ENCODE results near the gene SFTPB. TPM values are rescaled to one million over a fixed set of nuclear protein-coding genes. Genes with fewer than 3 reads are reported as not detected.

Gene SFTPB
- total and polyA plus RNA-seq, 8 donors: 0.14 to 4,040 (median 1.8) TPM; not detected in 1

- Histone ChIP-seq H3K4me1 (no peaks in the 10 kb centered on the region), H3K36me3 (no peaks in the 10 kb centered on the region), H3K4me3 (no peak overlapping the region), H3K27me3 (peaks cover 0 to 2% (median 0%) of the 10 kb centered on the region in 3 donors), H3K27ac (no peak overlapping the region), H3K9me3 (no peaks in the 10 kb centered on the region)
- no peak for DNase-seq
- 80 to 90% (median 86%) methylated on average over 5 of the region's 5 CpGs for WGBS, 5 donors
- TF ChIP-seq CTCF (IDR thresholded peaks at IDR 0.05): no peak
- no peak for TF ChIP-seq POLR2A (IDR thresholded peaks at IDR 0.05)
- intact Hi-C loops (cut with DNase I; ENCODE audit: low total_unique reads): no loop called here
Observed at GRCh38 chr2:85692039-85692645, 24.1 kb upstream of the SFTPB start.

GRCh38 chr2:85690932-85691331, 22.9 kb upstream of the SFTPB start:
- Histone ChIP-seq H3K27me3 (no peaks in the 10 kb centered on the region), H3K9me3 (no peaks in the 10 kb centered on the region), H3K4me3 (no peak overlapping the region), H3K4me1 (no peaks in the 10 kb centered on the region), H3K27ac (no peak overlapping the region), H3K36me3 (no peaks in the 10 kb centered on the region)
- WGBS, 5 donors: 86 to 92% (median 87%) methylated on average over 4 of the region's 4 CpGs
- TF ChIP-seq CTCF (IDR thresholded peaks at IDR 0.05): no peak
- no peak for TF ChIP-seq POLR2A (IDR thresholded peaks at IDR 0.05)
- TF ChIP-seq POLR2AphosphoS5 (IDR thresholded peaks at IDR 0.05): no peak
- no peak for TF ChIP-seq EP300 (IDR thresholded peaks at IDR 0.05)
- no peak for DNase-seq
- intact Hi-C loops (cut with DNase I; ENCODE audit: low total_unique reads): no loop called here

GRCh38 chr2:85684806-85685205, 16.8 kb upstream of the SFTPB start:
- intact Hi-C loops (cut with DNase I; ENCODE audit: low total_unique reads): no loop called here
- no peak overlapping the region for H3K4me3 ChIP-seq
- DNase-seq: peak in 1 of 2 donors; percentile 21
- 61 to 77% (median 69%) methylated on average over 4 of the region's 4 CpGs for WGBS, 5 donors
- no peaks in the 10 kb centered on the region for H3K36me3 ChIP-seq
- H3K27ac ChIP-seq: no peak overlapping the region
- no peaks in the 10 kb centered on the region for H3K27me3 ChIP-seq
- H3K4me1 ChIP-seq: no peaks in the 10 kb centered on the region
- no peaks in the 10 kb centered on the region for H3K9me3 ChIP-seq
- no peak for TF ChIP-seq EP300 (IDR thresholded peaks at IDR 0.05)
- no peak for TF ChIP-seq CTCF (IDR thresholded peaks at IDR 0.05)
- TF ChIP-seq POLR2A (IDR thresholded peaks at IDR 0.05): no peak
- no peak for TF ChIP-seq POLR2AphosphoS5 (IDR thresholded peaks at IDR 0.05)

GRCh38 chr2:85684380-85684779, 16.4 kb upstream of the SFTPB start:
- H3K4me3 ChIP-seq: no peak overlapping the region
- intact Hi-C loops (cut with DNase I; ENCODE audit: low total_unique reads): no loop called here
- peaks cover 1 to 4% (median 2%) of the 10 kb centered on the region in 4 donors for H3K4me1 ChIP-seq
- DNase-seq: no peak
- H3K27me3 ChIP-seq: no peaks in the 10 kb centered on the region
- no peaks in the 10 kb centered on the region for H3K36me3 ChIP-seq
- H3K9me3 ChIP-seq: no peaks in the 10 kb centered on the region
- 90 to 98% (median 96%) methylated on average over 4 of the region's 4 CpGs for WGBS, 5 donors
- no peak overlapping the region for H3K27ac ChIP-seq
- TF ChIP-seq POLR2AphosphoS5 (IDR thresholded peaks at IDR 0.05) (no peak), POLR2A (IDR thresholded peaks at IDR 0.05) (peak in 1 of 4 donors; percentile 16), EP300 (IDR thresholded peaks at IDR 0.05) (no peak), CTCF (IDR thresholded peaks at IDR 0.05) (no peak)
